ENCODE measurements around the gene FNDC3B. TPM values are rescaled to one million over a fixed set of nuclear protein-coding genes. Genes with fewer than 3 reads are reported as not detected.

Gene FNDC3B
- total RNA-seq, 4 donors from 2014 or later: 131 to 179 (median 170) TPM

DNA sequence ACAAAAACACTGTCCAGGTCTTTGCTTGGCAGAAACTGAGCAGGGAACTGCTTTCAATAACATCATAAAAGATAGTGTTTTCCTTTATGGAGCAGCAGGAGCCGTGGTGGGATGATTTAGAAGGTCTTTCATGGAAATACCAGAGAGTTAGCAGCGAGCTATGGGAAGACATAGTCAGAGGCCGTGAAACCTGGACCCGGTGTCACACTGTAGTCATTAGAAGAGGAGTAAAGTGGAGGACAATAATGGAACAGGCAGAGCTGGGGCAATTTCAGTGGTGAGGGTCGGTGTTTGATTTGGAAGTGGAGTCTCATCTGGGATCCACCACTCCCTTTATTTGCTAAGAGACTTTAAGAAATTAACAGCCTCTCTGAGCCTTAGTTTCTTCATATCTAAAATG is 351.4 kb downstream of the FNDC3B start:
- TF ChIP-seq, protein P1, sequence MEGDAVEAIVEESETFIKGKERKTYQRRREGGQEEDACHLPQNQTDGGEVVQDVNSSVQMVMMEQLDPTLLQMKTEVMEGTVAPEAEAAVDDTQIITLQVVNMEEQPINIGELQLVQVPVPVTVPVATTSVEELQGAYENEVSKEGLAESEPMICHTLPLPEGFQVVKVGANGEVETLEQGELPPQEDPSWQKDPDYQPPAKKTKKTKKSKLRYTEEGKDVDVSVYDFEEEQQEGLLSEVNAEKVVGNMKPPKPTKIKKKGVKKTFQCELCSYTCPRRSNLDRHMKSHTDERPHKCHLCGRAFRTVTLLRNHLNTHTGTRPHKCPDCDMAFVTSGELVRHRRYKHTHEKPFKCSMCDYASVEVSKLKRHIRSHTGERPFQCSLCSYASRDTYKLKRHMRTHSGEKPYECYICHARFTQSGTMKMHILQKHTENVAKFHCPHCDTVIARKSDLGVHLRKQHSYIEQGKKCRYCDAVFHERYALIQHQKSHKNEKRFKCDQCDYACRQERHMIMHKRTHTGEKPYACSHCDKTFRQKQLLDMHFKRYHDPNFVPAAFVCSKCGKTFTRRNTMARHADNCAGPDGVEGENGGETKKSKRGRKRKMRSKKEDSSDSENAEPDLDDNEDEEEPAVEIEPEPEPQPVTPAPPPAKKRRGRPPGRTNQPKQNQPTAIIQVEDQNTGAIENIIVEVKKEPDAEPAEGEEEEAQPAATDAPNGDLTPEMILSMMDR (IDR thresholded peaks at IDR 0.05; ENCODE audit: low read depth): no peak

DNA sequence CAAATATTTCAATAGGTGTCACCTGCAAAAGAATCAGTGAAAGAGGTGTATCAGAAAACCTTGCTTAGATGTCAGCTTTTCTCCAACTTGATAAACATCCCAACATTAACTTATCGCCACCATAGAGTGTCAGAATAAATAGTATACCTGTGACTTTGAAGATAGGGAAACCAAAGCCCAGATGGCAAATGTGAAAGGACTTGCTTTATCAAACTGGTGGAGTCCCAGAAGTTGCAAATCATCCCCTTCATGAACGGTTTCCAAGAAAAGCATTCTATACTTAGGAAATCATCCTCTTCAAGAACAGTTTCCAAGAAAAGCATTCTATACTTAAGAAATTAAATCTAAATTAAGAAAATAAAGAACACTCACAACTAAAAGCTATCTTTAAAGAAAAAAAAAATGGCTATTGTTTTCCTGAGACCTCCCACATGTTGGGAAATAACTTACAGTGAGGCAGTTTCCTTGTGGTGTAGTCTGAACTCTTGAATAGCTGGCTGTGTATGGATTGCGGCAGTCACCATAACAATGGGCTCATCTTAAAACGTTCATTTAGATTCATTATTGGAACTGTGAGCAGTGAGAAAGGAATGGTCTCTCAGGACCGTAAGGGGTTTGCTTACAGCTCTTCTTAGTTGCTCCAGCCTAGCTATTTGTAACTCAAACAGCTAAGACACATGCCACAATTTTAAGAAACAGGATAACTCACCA is 352.4 kb downstream of the FNDC3B start:
- TF ChIP-seq, protein P1 (IDR thresholded peaks at IDR 0.05; ENCODE audit: low read depth): no peak

DNA sequence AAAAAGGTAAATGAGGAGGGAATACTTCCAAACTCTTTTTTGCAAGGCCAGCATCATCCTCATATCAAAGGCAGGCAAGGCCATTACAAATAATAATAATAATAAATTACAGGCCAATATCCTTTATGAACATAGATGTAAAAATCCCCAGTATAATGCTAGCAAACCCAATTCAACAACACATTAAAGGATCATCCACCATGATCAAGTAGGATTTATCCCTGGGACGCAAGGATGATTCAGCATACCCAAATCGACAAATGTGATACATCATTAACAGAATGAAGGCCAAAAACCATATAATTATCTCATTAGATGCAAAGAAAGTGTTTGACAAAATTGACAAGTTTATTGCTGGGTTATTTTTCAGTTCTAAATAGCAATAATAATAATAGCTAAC is 355.3 kb downstream of the FNDC3B start:
- TF ChIP-seq, protein P1 (IDR thresholded peaks at IDR 0.05; ENCODE audit: low read depth): no peak

DNA sequence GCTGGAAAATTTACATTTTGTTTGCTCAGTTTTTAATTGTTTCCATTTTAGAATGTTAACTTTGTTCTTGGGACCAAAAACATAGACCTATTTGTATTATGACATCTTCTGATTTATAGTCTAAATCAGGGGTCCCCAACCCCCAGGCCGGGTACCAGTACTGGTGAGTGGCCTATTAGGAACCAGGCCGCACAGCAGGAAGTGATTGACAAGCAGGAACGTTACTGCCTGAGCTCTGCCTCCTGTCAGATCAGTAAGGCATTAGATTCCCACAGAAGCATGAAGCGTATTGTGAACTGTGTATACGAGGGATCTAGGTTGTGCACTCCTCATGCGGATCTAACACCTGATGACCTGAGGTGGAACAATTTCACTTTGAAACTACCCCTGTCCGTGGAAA is 357.0 kb downstream of the FNDC3B start:
- TF ChIP-seq, protein P1 (IDR thresholded peaks at IDR 0.05; ENCODE audit: low read depth): no peak

DNA sequence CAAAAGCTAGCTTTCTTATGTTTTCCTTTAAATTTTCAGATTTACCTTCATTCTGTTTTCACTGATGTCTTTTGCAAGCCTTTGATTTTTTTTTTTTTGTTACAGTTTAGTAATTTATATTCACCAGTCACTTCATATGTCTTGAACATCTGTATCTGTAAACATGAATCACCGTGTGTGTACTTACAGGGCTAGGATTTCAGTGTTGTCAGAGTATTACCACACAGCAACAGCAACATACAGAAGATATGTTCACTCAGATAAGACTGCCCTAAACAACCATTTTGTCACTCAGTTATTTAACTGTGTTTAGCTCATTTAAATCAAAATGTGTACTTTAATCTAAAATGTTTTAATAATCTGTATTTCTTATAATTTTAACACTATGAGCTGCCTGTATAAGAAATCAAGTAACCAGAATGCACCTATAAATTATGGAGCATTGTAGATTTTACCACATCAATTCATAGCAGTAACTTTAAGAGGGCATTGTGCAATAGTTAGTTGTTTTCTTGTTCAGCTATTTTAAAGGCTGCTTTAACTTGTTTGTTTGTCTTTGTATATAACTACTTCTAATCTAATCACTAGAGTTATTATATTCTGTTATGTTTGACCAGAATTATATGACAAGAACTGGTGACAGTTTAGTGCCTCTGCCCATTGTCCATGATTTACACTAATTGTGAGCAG is 358.5 kb downstream of the FNDC3B start:
- TF ChIP-seq, protein P1 (IDR thresholded peaks at IDR 0.05; ENCODE audit: low read depth): no peak

DNA sequence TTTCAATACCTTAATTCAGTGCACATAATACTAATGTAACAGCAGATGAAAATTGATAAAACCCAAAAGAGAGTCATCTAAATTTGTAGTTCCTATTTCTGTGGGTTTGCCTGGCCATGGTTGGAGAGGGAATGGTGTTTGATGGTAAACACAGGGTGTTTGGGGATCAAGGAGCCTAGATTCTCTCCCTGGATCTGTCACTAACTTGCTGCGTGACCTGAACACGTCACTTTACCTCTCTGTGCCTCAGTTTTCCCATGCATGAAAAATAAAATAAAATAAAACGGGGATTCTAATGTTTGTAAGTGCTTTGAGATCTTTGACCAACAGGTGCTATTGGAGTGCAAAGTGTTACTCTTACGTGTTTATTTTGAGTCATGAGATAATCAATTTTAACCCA is 359.1 kb downstream of the FNDC3B start:
- TF ChIP-seq, protein P1 (IDR thresholded peaks at IDR 0.05; ENCODE audit: low read depth): no peak

DNA sequence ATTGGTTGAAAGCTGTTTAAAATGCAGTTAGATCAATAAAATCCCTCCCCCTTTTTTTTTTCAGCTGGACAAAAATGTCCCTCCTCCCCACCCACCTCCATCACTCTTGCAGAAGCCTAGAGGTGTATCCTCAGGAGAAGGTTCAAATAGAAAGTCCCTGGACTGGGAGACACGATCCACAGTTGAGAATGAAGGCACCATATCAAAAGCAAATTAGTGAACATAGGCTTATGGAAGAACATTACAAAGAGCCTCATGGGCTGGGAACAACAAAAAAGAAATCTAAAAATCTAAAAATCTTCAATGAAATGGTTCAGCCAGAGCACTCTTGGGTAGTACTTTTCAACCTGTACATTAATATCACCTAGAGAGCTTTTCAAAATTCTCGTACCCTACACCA is 362.7 kb downstream of the FNDC3B start:
- TF ChIP-seq, protein P1 (IDR thresholded peaks at IDR 0.05; ENCODE audit: low read depth): no peak
